Hepatocyte (in vitro differentiated cells): ENCODE measurements around the gene GRID2.

Experiments used
- CTCF ChIP-seq: fragments of 200-600 bp; sonication (generic); IDR thresholded peaks from 2 replicates; pipeline ENCODE4 v1.5.1; 2016; ENCODE audit warnings: antibody characterized with exemption, mild to moderate bottlenecking; ENCODE audit not compliant: poor library complexity
- EZH2 ChIP-seq: fragments of 200-600 bp; sonication (generic); IDR thresholded peaks from 2 replicates; pipeline ENCODE4 v1.6.1; 2016; ENCODE audit warnings: antibody characterized with exemption, mild to moderate bottlenecking, borderline replicate concordance
- EZH2phosphoT487 ChIP-seq: fragments of 200-600 bp; sonication (generic); IDR thresholded peaks from one replicate; pipeline ENCODE4 v1.6.1; 2018; ENCODE audit warnings: antibody characterized with exemption, mild to moderate bottlenecking, low read depth, moderate library complexity; ENCODE audit not compliant: unreplicated experiment, severe bottlenecking

GRCh38 chr4:93065790-93066189, 762.0 kb downstream of the GRID2 start:
- TF ChIP-seq EZH2 (no peak), CTCF (no peak), EZH2phosphoT487 (no peak)
